OCI-LY3 (cell line): Measurements from ENCODE around the gene NKIRAS2.

ENCODE experiments used
- CTCF ChIP-seq: fragments of 200-600, 300-600 bp; sonication (generic); IDR thresholded peaks from 2 replicates; pipeline ENCODE4 v1.5.1; 2014; ENCODE audit warnings: antibody characterized with exemption, low read length, low read depth
- EZH2phosphoT487 ChIP-seq: fragments of 200-600 bp; shearing (Covaris generic); IDR thresholded peaks from 2 replicates; pipeline ENCODE4 v1.6.1; 2018; ENCODE audit warnings: antibody characterized with exemption, mixed run types, low read depth

- no peak for TF ChIP-seq CTCF
- TF ChIP-seq EZH2phosphoT487: no peak
Measured at GRCh38 chr17:42005166-42005565, 14.7 kb upstream of the NKIRAS2 start.
